K562 (cell line): ENCODE data around the gene PDE4A. TPM values are rescaled to one million over a fixed set of nuclear protein-coding genes. Genes with fewer than 3 reads are reported as not detected.

ENCODE experiments used
- BRD4 ChIP-seq: fragments of 200-600 bp; sonication (generic); IDR thresholded peaks from 2 replicates; pipeline ENCODE4 v1.6.1; 2017; ENCODE audit warnings: inconsistent platforms
- COPS2 ChIP-seq: fragments of 450-650 bp; conservative IDR thresholded peaks from 2 replicates; pipeline ENCODE4 v1.6.1; 2016; ENCODE audit warnings: mild to moderate bottlenecking, moderate library complexity
- ELF1 ChIP-seq: fragments of 200-800 bp; sonication (Bioruptor generic); IDR thresholded peaks from 2 replicates; pipeline ENCODE4 v1.6.1; 2016; ENCODE audit warnings: missing genetic modification characterization, missing compliant biosample characterization
- JUND ChIP-seq, 2 experiments: IDR thresholded peaks; 2 replicates in 1 of 2; 3 replicates in 1 of 2; pipeline ENCODE4 v1.6.1; 2011; ENCODE audit warnings: borderline replicate concordance in 2 of 2, low read depth in 2 of 2, low read length in 2 of 2, improper control_type of control experiment in 1 of 2, missing biosample characterization in 1 of 2, missing genetic modification characterization in 1 of 2, missing genetic modification reagents in 1 of 2
- MED1 ChIP-seq: sonication (generic); formaldehyde crosslinking; IDR thresholded peaks from 2 replicates; pipeline ENCODE4 v1.8.1; 2023; ENCODE audit warnings: missing genetic modification reagents, borderline replicate concordance
- MYC ChIP-seq, 2 experiments: fragments of 250-450 bp in 1 of 2; sonication (Bioruptor Pico) in 1 of 2; IDR thresholded peaks; 2 replicates each; pipeline versions ENCODE4 v1.5.1 to v1.6.1; 2012 to 2021; ENCODE audit warnings: low read depth in 2 of 2, borderline replicate concordance in 1 of 2, improper control_type of control experiment in 1 of 2, low read length in 1 of 2, mild to moderate bottlenecking in 1 of 2, moderate library complexity in 1 of 2
- NRF1 ChIP-seq, 2 experiments: fragments of 450-650 bp; IDR thresholded peaks in 1 of 2; conservative IDR thresholded peaks in 1 of 2; 2 replicates each; pipeline ENCODE4 v1.6.1; 2014; ENCODE audit warnings: mild to moderate bottlenecking in 2 of 2
- RB1 ChIP-seq: fragments of 450-650 bp; IDR thresholded peaks from 2 replicates; pipeline ENCODE4 v1.6.1; 2017; ENCODE audit warnings: low read depth, mild to moderate bottlenecking
- RBBP5 ChIP-seq: fragments of 200-600 bp; sonication (generic); IDR thresholded peaks from 2 replicates; pipeline ENCODE4 v1.6.1; 2012; ENCODE audit warnings: borderline replicate concordance, mild to moderate bottlenecking, low read length, control low read depth, inconsistent platforms; ENCODE audit not compliant: insufficient read depth, poor library complexity, severe bottlenecking
- RBM25 ChIP-seq: fragments of 200-400 bp; formaldehyde crosslinking; IDR thresholded peaks from 2 replicates; pipeline ENCODE4 v1.6.1; 2018; ENCODE audit warnings: low read length, low read depth, moderate library complexity; ENCODE audit not compliant: severe bottlenecking
- TCF7 ChIP-seq: sonication (generic); IDR thresholded peaks from 2 replicates; pipeline ENCODE4 v1.6.1; 2016; ENCODE audit warnings: antibody characterized with exemption, borderline replicate concordance
- ZBTB7A ChIP-seq: IDR thresholded peaks from 2 replicates; pipeline ENCODE4 v1.6.1; 2011; ENCODE audit warnings: low read depth, mild to moderate bottlenecking, low read length, moderate library complexity, borderline replicate concordance; ENCODE audit not compliant: control insufficient read depth
- ZKSCAN3 ChIP-seq: fragments of 250-450 bp; sonication (Bioruptor Pico); IDR thresholded peaks from 2 replicates; pipeline ENCODE4 v1.4.0; 2020
- ZNF707 ChIP-seq: fragments of 250-450 bp; sonication (Bioruptor Pico); conservative IDR thresholded peaks from 2 replicates; pipeline ENCODE4 v1.8.0; 2022; ENCODE audit warnings: inconsistent platforms, mild to moderate bottlenecking, moderate library complexity
- polyA plus RNA-seq, 8 experiments: library from polyadenylated mRNA; depleted of rRNA in 4 of 8; stranded (reverse) in 5 of 8; unstranded in 3 of 8; fragments of >200 nt; fragmentation: Nextera tagmentation in 2 of 8; fragmentation: Illumina TruSeq in 1 of 8; extraction: Ambion mirVana in 2 of 8; extraction: Trizol in 1 of 8; gene quantifications; 2 replicates each; pipeline versions ENCODE4 v1.2.1 to v1.2.3, GENCODE V29; 2011 to 2014; ENCODE audit warnings: inconsistent platforms in 1 of 8, missing spikeins in 1 of 8
- total RNA-seq, 7 experiments: library from RNA; depleted of rRNA in 6 of 7; stranded (reverse); fragments of >200 nt in 6 of 7; fragmentation: Illumina TruSeq in 2 of 7; extraction: Trizol in 2 of 7; gene quantifications; 2 replicates each; pipeline versions ENCODE4 v1.2.1 to v1.2.3, GENCODE V29; 2011 to 2021; ENCODE audit warnings: low replicate concordance in 1 of 7
- TF ChIP-seq, protein P1 (sequence below): fragments of 250-450 bp; sonication (Bioruptor Pico); IDR thresholded peaks from 2 replicates; pipeline ENCODE4 v1.6.1; 2021; ENCODE audit warnings: mild to moderate bottlenecking
- TF ChIP-seq, protein P2 (sequence below), 2 experiments: fragments of 450-650 bp in 1 of 2; sonication (generic) in 1 of 2; formaldehyde crosslinking in 1 of 2; IDR thresholded peaks; 2 replicates each; pipeline versions ENCODE4 v1.7.1 to v1.9.0; 2016 to 2022; ENCODE audit warnings: inconsistent platforms in 1 of 2, mild to moderate bottlenecking in 1 of 2, missing genetic modification reagents in 1 of 2

The PDE4A gene
- total and polyA plus RNA-seq, 9 of the 15 experiments (the other 6 are each of a cell fraction or from before 2014, with no cell fraction given), result 0.66 to 26.9 (median 4.6) TPM

DNA sequence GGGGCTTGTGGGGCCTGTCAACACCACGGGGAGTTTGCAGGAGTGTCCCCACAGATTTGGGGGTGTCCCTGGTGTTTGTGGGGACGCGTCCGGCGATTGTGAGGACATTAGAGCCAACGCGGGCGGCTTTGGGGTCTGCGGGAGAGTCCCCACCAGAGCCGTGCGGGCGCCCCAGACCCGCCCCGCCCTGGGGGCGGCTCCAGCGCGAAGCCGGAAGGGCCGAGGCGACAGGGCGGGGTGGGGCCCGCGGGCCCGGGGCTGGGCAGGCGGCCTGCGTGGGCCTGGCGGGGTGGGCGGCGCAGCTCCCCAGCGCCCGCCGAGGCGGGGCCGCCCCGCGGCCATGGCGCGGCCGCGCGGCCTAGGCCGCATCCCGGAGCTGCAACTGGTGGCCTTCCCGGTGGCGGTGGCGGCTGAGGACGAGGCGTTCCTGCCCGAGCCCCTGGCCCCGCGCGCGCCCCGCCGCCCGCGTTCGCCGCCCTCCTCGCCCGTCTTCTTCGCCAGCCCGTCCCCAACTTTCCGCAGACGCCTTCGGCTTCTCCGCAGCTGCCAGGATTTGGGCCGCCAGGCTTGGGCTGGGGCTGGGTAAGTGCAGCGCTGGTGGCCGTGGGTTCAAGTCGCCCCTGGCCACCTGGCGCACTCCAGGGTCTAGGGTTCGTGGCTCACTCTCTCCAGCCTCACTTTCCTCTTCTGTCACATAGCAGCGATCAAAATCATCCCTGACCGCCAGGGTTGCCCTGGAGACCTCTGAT, 10.3 kb downstream of the PDE4A start (continued):
- TF ChIP-seq, protein P1, sequence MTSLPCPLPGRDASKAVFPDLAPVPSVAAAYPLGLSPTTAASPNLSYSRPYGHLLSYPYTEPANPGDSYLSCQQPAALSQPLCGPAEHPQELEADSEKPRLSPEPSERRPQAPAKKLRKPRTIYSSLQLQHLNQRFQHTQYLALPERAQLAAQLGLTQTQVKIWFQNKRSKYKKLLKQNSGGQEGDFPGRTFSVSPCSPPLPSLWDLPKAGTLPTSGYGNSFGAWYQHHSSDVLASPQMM (CRISPR knock-in tag), result no peak
- TF ChIP-seq ELF1 (peak; percentile 83), RBBP5 (peak; percentile 51), NRF1 (conservative IDR thresholded peaks at IDR 0.05 in 1 of 2, IDR thresholded peaks at IDR 0.05 in 1 of 2) (peak in 1 of 2 experiments; percentile 16; a peak in 1 of 4 replicates), MYC (IDR thresholded peaks at IDR 0.05; ENCODE audit: low read depth, low read length) (peak; percentile 21; the same call in 1 of the 2 replicates), MYC (CRISPR knock-in tag; IDR thresholded peaks at IDR 0.05; ENCODE audit: borderline replicate concordance, low read depth) (no peak), COPS2 (no peak), TCF7 (no peak), ZBTB7A (peak; percentile 91), ZKSCAN3 (CRISPR knock-in tag) (no peak), JUND (IDR thresholded peaks at IDR 0.05; ENCODE audit: borderline replicate concordance, low read depth, low read length) (no peak), JUND (tag; IDR thresholded peaks at IDR 0.05; ENCODE audit: borderline replicate concordance, low read depth, low read length) (no peak), RBM25 (peak; percentile 88), ZNF707 (CRISPR knock-in tag) (no peak), RB1 (peak; percentile 72; the same call in 1 of the 2 replicates), MED1 (CRISPR knock-in tag) (0 out of 2 replicates have a peak, but pooled peaks have one; percentile 45), BRD4 (peak; percentile 64; the same call in 1 of the 2 replicates)
- TF ChIP-seq, protein P2, sequence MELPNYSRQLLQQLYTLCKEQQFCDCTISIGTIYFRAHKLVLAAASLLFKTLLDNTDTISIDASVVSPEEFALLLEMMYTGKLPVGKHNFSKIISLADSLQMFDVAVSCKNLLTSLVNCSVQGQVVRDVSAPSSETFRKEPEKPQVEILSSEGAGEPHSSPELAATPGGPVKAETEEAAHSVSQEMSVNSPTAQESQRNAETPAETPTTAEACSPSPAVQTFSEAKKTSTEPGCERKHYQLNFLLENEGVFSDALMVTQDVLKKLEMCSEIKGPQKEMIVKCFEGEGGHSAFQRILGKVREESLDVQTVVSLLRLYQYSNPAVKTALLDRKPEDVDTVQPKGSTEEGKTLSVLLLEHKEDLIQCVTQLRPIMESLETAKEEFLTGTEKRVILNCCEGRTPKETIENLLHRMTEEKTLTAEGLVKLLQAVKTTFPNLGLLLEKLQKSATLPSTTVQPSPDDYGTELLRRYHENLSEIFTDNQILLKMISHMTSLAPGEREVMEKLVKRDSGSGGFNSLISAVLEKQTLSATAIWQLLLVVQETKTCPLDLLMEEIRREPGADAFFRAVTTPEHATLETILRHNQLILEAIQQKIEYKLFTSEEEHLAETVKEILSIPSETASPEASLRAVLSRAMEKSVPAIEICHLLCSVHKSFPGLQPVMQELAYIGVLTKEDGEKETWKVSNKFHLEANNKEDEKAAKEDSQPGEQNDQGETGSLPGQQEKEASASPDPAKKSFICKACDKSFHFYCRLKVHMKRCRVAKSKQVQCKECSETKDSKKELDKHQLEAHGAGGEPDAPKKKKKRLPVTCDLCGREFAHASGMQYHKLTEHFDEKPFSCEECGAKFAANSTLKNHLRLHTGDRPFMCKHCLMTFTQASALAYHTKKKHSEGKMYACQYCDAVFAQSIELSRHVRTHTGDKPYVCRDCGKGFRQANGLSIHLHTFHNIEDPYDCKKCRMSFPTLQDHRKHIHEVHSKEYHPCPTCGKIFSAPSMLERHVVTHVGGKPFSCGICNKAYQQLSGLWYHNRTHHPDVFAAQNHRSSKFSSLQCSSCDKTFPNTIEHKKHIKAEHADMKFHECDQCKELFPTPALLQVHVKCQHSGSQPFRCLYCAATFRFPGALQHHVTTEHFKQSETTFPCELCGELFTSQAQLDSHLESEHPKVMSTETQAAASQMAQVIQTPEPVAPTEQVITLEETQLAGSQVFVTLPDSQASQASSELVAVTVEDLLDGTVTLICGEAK (IDR thresholded peaks at IDR 0.05), result 0 out of 2 replicates have a peak, but pooled peaks have one; percentile 33
- TF ChIP-seq, protein P2 (CRISPR knock-in tag; IDR thresholded peaks at IDR 0.05), result no peak
